ENCODE measurements around the gene CEP41.

Gene CEP41

GRCh38 chr7:130440527-130441365 lies at the start of gene CEP41:
TSS of gene CEP41 (minus strand) at chr7:130441016. CDS start at chr7:130440966, 50 bp downstream.
- Histone ChIP-seq H3K4me3 (ENCODE audit: low read depth, low read length) (peak within 1 kb of the TSS; percentile 78), H3K27me3 (ENCODE audit: insufficient read depth, low read depth, severe bottlenecking) (no peaks in the 10 kb centered on the region), H3K36me3 (peaks cover 3% of the 10 kb centered on the region; the same call in 1 of the 2 replicates), H3K9me3 (ENCODE audit: severe bottlenecking) (peaks cover 8% of the 10 kb centered on the region), H3K27ac (peak within 1 kb of the TSS; percentile 100)
- TF ChIP-seq CTCF (IDR thresholded peaks at IDR 0.05; ENCODE audit: low read depth, low read length): no peak
- DNase-seq: peak; percentile 98

- no peak for TF ChIP-seq CTCF (IDR thresholded peaks at IDR 0.05; ENCODE audit: low read depth, low read length)
- Histone ChIP-seq H3K27me3 (ENCODE audit: insufficient read depth, low read depth, severe bottlenecking) (no peaks in the 10 kb centered on the region), H3K36me3 (no peaks in the 10 kb centered on the region), H3K9me3 (ENCODE audit: severe bottlenecking) (peaks cover 11% of the 10 kb centered on the region), H3K4me3 (ENCODE audit: low read depth, low read length) (no peak overlapping the region), H3K27ac (no peak overlapping the region)
- DNase-seq: no peak
Observed at GRCh38 chr7:130490311-130490791, 49.5 kb upstream of the CEP41 start.

- H3K27ac ChIP-seq: no peak overlapping the region
- no peaks in the 10 kb centered on the region for H3K36me3 ChIP-seq
- H3K27me3 ChIP-seq (ENCODE audit: insufficient read depth, low read depth, severe bottlenecking): no peaks in the 10 kb centered on the region
- TF ChIP-seq CTCF (IDR thresholded peaks at IDR 0.05; ENCODE audit: low read depth, low read length): no peak
- no peak overlapping the region for H3K4me3 ChIP-seq (ENCODE audit: low read depth, low read length)
- H3K9me3 ChIP-seq (ENCODE audit: severe bottlenecking): peaks cover 11% of the 10 kb centered on the region
- DNase-seq: no peak
Observed at GRCh38 chr7:130489140-130489983, 48.5 kb upstream of the CEP41 start.

GRCh38 chr7:130488392-130489139 lies 47.8 kb upstream of the CEP41 start:
- DNase-seq: no peak
- H3K4me3 ChIP-seq (ENCODE audit: low read depth, low read length): no peak overlapping the region
- peaks cover 11% of the 10 kb centered on the region for H3K9me3 ChIP-seq (ENCODE audit: severe bottlenecking)
- no peak overlapping the region for H3K27ac ChIP-seq
- TF ChIP-seq CTCF (IDR thresholded peaks at IDR 0.05; ENCODE audit: low read depth, low read length): no peak
- no peaks in the 10 kb centered on the region for H3K27me3 ChIP-seq (ENCODE audit: insufficient read depth, low read depth, severe bottlenecking)
- H3K36me3 ChIP-seq: no peaks in the 10 kb centered on the region

- peaks cover under 1% of the 10 kb centered on the region for H3K9me3 ChIP-seq (ENCODE audit: severe bottlenecking)
- no peak for TF ChIP-seq CTCF (IDR thresholded peaks at IDR 0.05; ENCODE audit: low read depth, low read length)
- DNase-seq: no peak
- no peaks in the 10 kb centered on the region for H3K36me3 ChIP-seq
- no peak overlapping the region for H3K4me3 ChIP-seq (ENCODE audit: low read depth, low read length)
- no peak overlapping the region for H3K27ac ChIP-seq
- no peaks in the 10 kb centered on the region for H3K27me3 ChIP-seq (ENCODE audit: insufficient read depth, low read depth, severe bottlenecking)
Observed at GRCh38 chr7:130486954-130487436, 46.2 kb upstream of the CEP41 start.
